ENCODE data around the gene VSTM5.
"Not testable (repeated sequence)": the region's sequence is repeated elsewhere in the genome, so short reads cannot be mapped to it uniquely, and the experiment has no call there.

Gene VSTM5

DNA sequence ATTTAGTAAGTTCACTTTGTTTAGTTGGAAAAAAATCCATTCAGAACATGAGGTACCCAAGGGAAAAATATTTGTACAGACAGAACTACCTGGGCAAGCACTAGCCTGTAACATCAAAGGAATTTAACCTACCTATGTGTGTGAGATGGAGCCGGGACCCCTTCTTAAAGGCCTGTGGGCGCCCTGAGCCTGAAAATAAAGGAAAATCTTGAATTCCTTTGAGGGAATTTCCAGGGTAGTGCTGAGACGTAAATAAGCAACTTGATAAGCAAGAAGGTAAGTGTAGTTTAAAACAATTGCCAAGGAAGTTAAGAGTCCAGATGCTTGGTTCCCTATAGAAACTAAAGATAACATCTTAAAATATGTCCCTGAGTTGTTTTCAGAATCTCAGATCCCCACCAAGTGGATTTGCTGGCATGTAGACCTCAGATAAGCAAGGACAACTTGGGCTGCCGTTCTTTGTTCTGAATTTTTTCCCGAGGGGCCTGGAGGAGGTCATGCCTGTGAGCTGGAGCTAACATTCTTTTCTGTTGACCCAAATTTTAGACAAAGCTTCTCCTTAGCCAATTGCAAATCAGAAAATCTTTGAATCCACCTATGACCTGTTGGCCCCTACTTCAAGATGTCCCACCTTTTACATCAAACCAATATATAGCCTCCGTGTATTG lies 35.3 kb downstream of the VSTM5 start:
- no peak for DNase-seq (ENCODE audit: low read depth)
- H3K4me3 ChIP-seq (ENCODE audit: low read depth, low read length) = no peak overlapping the region

DNA sequence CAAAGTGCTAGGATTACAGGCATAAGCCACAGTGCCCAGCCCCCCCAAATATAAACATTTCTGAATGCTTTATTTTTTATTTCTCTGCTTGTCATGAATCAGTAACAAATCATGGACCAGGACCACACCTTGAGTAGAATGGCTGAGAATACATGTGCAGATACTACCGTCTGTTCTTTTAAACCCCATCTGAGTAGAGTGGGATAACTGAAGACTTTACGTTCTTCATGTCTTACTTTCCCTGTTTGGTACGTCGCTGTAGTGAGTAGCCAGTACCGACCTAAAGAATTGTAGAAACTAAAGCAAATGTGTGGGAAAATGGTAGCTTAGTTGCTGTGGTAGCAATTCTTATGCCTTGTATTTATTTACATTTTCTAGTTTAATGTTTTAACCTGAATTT lies 36.4 kb downstream of the VSTM5 start:
- H3K4me3 ChIP-seq (ENCODE audit: low read depth, low read length) = no peak overlapping the region
- no peak for DNase-seq (ENCODE audit: low read depth)

GRCh38 chr11:93807980-93808379 lies 42.4 kb downstream of the VSTM5 start:
- DNase-seq (ENCODE audit: low read depth) = no peak
- no peak overlapping the region for H3K4me3 ChIP-seq (ENCODE audit: low read depth, low read length)

- DNase-seq (ENCODE audit: low read depth) = no peak
- H3K4me3 ChIP-seq (ENCODE audit: low read depth, low read length) = no peak overlapping the region
Observed at GRCh38 chr11:93804879-93805278, 45.5 kb downstream of the VSTM5 start.

- DNase-seq (ENCODE audit: low read depth) = no peak
- H3K4me3 ChIP-seq (ENCODE audit: low read depth, low read length) = no peak overlapping the region
Observed at GRCh38 chr11:93801366-93801765, 49.1 kb downstream of the VSTM5 start.

GRCh38 chr11:93796441-93797231 lies 53.8 kb downstream of the VSTM5 start:
- no peak for DNase-seq (ENCODE audit: low read depth)
- no peak overlapping the region for H3K4me3 ChIP-seq (ENCODE audit: low read depth, low read length)

GRCh38 chr11:93791493-93791892 lies 58.9 kb downstream of the VSTM5 start:
- DNase-seq (ENCODE audit: low read depth) = no peak

GRCh38 chr11:93784935-93785360 lies 65.5 kb downstream of the VSTM5 start:
- no peak for DNase-seq (ENCODE audit: low read depth)
- H3K4me3 ChIP-seq (ENCODE audit: low read depth, low read length) = peak overlapping the region; percentile 97

More at GRCh38 chr11:93791493-93791892, 58.9 kb downstream of the VSTM5 start:
- H3K4me3 ChIP-seq (ENCODE audit: low read depth, low read length) = no peak overlapping the region

GRCh38 chr11:93784145-93784934 lies 66.1 kb downstream of the VSTM5 start, which contains the start of gene MED17:
MED17 (plus strand) TSS chr11:93784282; CDS start chr11:93784514, 232 bp downstream.
- peak within 1 kb of the TSS; percentile 97 for H3K4me3 ChIP-seq (ENCODE audit: low read depth, low read length)
- DNase-seq (ENCODE audit: low read depth) = peak; percentile 74

GRCh38 chr11:93783765-93784144 lies 66.7 kb downstream of the VSTM5 start:
- H3K4me3 ChIP-seq (ENCODE audit: low read depth, low read length) = peak overlapping the region; percentile 97
- no peak for DNase-seq (ENCODE audit: low read depth)

- no peak for DNase-seq (ENCODE audit: low read depth)
- H3K4me3 ChIP-seq (ENCODE audit: low read depth, low read length) = peak overlapping the region; percentile 97
Observed at GRCh38 chr11:93783362-93783761, 67.1 kb downstream of the VSTM5 start.

GRCh38 chr11:93775289-93775688 lies 75.1 kb downstream of the VSTM5 start:
- H3K4me3 ChIP-seq (ENCODE audit: low read depth, low read length) = no peak overlapping the region
- no peak for DNase-seq (ENCODE audit: low read depth)

- not testable (repeated sequence) for DNase-seq (ENCODE audit: low read depth); H3K4me3 ChIP-seq (ENCODE audit: low read depth, low read length)
Observed at GRCh38 chr11:93774560-93774959, 75.9 kb downstream of the VSTM5 start.

DNA sequence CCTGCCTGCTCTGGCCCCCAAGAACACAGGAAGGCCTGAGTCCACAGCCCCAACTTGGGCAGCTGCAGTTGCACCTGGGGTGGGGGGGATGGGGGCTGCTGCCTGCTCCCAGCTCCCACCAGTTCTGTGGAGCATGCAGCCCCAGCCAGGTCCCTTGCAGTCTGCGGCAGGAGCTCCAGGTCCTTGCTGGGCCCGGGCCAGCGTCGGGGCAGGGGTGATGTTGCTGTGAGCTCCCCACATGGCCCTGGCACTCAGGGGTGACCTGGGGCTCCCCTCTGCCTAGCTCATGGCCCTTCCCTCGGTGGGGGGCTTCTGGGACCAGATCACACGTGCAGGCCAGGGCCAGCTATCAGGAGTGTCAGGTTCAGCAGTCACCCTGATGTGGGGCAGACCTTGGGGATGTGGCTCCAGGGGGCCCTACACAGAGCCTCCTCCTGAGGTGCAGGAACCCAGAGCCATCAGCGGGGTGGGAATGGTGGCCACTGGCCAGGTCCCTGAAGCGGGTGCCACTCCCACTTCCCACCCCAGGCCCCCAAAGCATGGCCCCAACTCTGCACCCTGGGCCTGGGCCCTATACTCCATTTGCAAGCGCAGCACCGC lies 76.7 kb downstream of the VSTM5 start:
- DNase-seq (ENCODE audit: low read depth) = no peak
- no peak overlapping the region for H3K4me3 ChIP-seq (ENCODE audit: low read depth, low read length)

GRCh38 chr11:93773045-93773477 lies 77.4 kb downstream of the VSTM5 start:
- no peak for DNase-seq (ENCODE audit: low read depth)

GRCh38 chr11:93772123-93772522 lies 78.3 kb downstream of the VSTM5 start:
- H3K4me3 ChIP-seq (ENCODE audit: low read depth, low read length) = no peak overlapping the region
- DNase-seq (ENCODE audit: low read depth) = no peak

More at GRCh38 chr11:93773045-93773477, 77.4 kb downstream of the VSTM5 start:
- H3K4me3 ChIP-seq (ENCODE audit: low read depth, low read length) = no peak overlapping the region

- no peak for DNase-seq (ENCODE audit: low read depth)
- no peak overlapping the region for H3K4me3 ChIP-seq (ENCODE audit: low read depth, low read length)
Observed at GRCh38 chr11:93770160-93770559, 80.3 kb downstream of the VSTM5 start.
